Choroid plexus epithelial cell (primary cell): ENCODE data around the gene ERC2.

Experiments used
- DNase-seq: peaks from one replicate; pipeline ENCODE4 v3.0.0-alpha.2; 2010; ENCODE audit warnings: low read depth
- H3K4me3 ChIP-seq: 2 replicates; pipeline ENCODE4 v1.5.1; 2011; ENCODE audit warnings: low read depth, mild to moderate bottlenecking, control low read depth, low read length, moderate library complexity
- TF ChIP-seq, protein P1 (sequence below): conservative IDR thresholded peaks from 2 replicates; pipeline ENCODE4 v1.5.1; 2011; ENCODE audit warnings: low read depth, mild to moderate bottlenecking, control low read depth, inconsistent platforms, low read length, moderate library complexity

Gene ERC2

DNA sequence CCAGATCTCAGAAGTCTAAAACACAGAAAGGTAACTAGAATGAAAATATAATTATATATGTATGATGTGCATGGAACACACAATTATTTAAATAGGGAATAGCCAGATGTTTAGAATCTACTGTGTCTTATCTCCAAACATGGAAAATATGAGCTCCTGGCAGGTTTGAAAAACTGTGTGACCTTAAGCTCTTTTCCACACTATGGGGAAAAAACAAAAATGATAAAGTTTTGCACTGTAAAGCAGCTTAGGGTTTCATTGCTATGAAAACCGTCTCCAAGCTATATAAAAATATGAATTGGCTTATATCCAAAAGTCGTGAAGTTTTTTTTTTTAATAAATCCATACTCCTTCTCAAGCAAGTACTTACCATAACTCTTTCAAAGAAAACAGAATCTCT lies 159.8 kb downstream of the ERC2 start:
- no peak for DNase-seq
- TF ChIP-seq, protein P1, sequence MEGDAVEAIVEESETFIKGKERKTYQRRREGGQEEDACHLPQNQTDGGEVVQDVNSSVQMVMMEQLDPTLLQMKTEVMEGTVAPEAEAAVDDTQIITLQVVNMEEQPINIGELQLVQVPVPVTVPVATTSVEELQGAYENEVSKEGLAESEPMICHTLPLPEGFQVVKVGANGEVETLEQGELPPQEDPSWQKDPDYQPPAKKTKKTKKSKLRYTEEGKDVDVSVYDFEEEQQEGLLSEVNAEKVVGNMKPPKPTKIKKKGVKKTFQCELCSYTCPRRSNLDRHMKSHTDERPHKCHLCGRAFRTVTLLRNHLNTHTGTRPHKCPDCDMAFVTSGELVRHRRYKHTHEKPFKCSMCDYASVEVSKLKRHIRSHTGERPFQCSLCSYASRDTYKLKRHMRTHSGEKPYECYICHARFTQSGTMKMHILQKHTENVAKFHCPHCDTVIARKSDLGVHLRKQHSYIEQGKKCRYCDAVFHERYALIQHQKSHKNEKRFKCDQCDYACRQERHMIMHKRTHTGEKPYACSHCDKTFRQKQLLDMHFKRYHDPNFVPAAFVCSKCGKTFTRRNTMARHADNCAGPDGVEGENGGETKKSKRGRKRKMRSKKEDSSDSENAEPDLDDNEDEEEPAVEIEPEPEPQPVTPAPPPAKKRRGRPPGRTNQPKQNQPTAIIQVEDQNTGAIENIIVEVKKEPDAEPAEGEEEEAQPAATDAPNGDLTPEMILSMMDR, result no peak
- no peak overlapping the region for H3K4me3 ChIP-seq

DNA sequence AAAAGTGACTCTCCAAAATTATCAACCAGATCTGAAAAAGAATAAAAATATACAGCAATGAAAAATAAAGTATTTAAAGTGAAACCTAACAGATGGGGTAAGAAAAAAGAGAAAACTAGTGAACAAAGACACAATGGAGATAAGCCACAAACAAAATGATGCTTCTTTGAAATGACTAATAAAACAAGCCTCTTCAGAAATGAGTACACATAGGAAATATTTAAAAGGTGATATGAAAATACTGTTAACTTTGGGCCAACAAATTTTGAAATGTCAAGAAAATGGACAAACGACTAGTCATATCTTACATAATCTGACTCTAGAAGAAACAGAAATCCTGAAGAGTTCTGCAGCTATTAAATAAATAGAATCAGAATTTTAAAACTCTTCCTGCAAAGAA lies 164.2 kb downstream of the ERC2 start:
- H3K4me3 ChIP-seq, result no peak overlapping the region
- TF ChIP-seq, protein P1, result no peak
- DNase-seq, result no peak

DNA sequence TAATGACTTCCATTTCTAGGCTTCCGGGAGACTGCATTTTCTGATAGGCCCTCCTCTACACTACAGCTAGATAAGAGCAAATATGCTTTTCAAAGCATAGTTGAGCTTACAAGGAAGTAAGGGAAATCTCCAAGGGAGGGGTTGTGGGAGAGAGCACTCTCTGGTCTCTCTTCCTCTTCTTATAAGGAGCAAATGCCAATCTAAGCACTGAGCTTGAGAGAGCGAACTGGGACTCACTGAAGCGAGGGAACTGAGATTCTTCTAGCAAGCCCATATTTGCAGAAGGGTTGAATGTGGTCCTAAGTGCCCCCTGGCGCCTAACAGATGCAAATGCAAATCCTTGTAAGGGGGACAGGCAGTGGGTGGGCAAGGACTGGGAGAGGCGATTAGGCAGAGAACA lies 164.8 kb downstream of the ERC2 start:
- H3K4me3 ChIP-seq, result no peak overlapping the region
- DNase-seq, result peak; percentile 80

DNA sequence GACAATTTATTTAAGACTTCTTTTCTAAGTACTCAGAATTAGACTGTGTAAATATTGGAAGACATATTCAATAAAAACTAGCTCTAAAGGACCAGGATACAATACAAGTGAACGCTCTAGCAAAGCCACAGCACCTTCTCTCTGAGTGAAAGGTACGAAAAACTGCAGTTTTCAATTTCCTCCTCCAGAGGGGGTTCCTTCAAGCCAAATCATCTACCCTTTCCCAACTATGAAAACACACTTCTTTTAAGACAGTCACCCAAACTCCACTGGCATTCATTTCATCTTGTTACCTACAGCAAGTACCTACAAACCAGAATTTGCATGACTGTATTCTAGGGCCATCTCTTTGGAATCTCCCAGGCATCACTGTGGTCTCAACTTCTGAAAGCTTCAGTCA lies 165.8 kb downstream of the ERC2 start:
- peak; percentile 11 for DNase-seq
- no peak overlapping the region for H3K4me3 ChIP-seq
- TF ChIP-seq, protein P1, result peak; percentile 47

More for the DNA sequence above, 164.8 kb downstream of the ERC2 start:
- TF ChIP-seq, protein P1, result peak; percentile 86

DNA sequence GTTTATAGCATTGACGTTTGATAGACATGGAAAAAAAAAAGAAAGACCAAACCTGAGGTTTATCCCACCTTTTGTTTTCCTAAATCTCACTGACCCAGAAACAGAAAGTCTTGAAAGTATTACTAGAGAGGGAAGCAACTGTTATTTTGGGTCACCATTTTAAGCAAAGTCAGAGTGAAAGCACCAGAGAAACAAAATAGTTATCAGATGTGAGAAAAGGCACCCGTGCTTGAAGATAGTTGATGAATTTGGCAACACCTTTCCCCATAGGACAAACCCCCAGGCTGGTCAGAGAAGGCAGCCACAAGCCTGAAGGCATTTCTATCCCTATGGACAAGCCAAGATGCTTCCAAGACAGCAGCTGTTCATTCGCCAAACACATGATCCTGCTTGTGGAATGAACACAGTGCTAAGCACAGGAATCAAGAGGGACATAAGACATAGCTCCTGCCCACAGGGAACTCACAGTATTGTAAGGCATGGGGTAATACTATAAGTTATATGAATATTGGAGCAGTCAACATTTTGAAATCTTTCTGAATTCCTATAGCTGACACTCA lies 170.9 kb downstream of the ERC2 start:
- DNase-seq, result no peak
- TF ChIP-seq, protein P1, result no peak
- H3K4me3 ChIP-seq, result no peak overlapping the region

DNA sequence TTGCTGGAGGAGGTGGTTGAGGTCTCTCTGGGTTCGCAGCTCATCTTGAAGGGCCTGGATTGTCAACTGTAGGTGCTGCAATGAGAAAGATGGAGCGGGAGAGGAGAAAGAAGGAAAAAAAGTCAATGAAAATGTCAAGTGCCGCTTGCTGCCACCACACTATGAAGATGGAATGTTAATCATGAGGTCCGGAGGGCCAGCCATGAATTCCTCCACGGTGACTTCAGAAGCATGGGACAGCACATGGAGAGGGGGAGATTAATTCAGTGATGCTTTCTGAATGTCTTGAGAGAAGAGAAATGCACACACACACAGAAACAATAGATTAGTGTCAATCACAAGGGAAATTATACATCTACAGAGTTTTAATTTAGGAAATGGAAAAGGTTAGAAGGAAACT lies 171.9 kb downstream of the ERC2 start:
- H3K4me3 ChIP-seq, result no peak overlapping the region
- TF ChIP-seq, protein P1, result no peak
- no peak for DNase-seq

DNA sequence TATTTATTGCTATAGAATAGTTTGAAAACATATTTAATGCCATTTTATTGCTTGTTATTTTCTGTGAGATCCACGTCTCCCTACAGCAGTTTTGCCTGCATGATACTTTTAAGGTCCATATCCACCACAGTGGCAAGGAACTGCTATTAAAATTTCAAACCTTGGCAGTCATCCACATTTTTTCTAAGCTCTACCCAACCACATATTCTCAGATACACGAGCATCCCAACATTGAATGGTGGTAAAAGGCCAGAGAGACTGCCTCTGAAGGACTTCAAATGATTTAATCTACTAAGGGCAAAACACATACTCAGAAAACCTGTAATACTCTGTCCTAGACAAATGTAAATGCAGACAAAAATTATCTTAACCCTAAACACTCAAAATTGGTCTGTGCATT lies 173.1 kb downstream of the ERC2 start:
- H3K4me3 ChIP-seq, result no peak overlapping the region
- TF ChIP-seq, protein P1, result no peak
- DNase-seq, result no peak
